Renal cortical epithelial cell (primary cell): Measurements from ENCODE around the gene UBALD1. TPM values are rescaled to one million over a fixed set of nuclear protein-coding genes. Genes with fewer than 3 reads are reported as not detected.

Source experiments
- DNase-seq: peaks from one replicate; pipeline ENCODE4 v3.0.0-alpha.2; 2011; ENCODE audit warnings: low read depth
- total RNA-seq: library from RNA; depleted of rRNA; stranded (reverse); fragments of >200 nt; gene quantifications from 2 replicates; pipeline ENCODE4 v1.2.3, GENCODE V29; 2014

The UBALD1 gene
- 1.2 and 7.4 TPM in 2 replicates for total RNA-seq

DNA sequence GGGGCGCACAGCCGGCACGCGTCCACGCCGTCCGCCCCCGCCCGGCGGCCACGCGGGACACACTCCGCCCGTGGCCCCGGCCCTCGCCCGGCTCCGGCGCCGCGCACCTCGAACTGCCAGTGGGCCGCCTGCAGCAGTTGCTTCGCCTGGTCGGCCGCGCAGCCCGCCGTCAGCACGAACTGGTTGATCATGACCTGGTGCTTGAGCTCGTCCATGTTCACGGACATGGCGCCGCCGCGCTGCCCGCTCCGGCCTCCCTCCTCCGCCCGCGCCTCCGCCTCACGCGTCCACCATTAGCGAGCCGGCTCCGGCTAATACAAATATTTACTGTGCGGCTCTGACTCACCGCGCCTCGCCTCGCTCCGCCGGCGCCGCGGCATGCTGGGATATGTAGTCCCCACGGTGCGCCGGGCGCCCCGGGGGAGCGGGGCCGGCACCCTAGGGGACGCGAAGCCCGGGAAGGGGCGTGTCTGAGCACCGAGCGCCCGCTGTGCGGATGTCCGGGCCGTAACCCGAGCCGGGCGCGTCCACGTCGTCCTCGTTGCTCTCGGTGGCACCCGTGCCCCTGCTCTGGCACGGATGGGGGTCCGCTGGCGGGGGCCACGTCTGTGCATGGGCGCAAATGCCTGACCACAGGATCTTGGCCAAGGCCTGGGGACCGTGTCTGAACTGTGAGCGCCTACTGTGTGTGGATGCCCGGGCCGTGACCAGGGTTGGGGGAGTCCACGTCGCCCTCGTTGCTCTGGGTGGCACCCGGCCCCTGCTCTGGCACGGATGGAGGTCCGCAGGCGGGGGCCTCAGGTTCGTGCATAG is at the start of gene UBALD1:
UBALD1 (minus strand) TSS at position 318 of the 813 bp plus-strand sequence; CDS start at position 227, 91 bp downstream.
- DNase-seq: peak; percentile 73

DNA sequence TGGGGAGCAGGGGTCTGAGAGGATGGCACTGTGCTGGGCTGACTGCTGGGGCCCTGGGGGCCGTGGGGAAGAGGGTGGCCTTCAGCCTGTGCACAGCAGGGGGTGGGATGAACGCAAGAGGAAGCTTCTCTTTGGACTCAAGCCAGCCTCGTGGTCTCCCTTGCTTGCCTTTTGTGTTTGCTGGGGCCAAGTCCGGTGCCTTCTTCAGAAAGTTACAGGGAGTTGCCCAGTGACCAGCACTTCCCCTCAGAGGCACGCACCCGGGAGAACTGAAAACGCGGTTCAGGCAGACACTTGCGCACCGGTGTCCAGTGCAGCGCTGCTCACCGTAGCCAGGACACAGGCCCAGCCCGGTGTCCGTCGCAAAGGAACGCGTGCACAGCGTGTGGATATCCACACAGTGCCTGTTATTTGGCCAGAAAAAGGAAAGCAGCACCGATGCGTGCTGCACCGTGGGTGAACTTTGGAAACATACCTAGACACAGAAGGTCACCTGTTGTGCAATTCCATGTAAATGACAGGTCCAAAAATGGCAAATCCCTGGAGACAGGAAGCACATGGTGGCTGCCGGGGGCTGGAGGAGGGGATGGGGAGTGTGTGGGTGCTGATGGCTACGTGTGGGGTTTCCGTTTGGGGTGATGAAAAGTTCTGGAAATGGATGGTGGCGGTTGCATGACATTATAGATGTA is 49.2 kb upstream of the UBALD1 start:
- DNase-seq: peak; percentile 40

DNA sequence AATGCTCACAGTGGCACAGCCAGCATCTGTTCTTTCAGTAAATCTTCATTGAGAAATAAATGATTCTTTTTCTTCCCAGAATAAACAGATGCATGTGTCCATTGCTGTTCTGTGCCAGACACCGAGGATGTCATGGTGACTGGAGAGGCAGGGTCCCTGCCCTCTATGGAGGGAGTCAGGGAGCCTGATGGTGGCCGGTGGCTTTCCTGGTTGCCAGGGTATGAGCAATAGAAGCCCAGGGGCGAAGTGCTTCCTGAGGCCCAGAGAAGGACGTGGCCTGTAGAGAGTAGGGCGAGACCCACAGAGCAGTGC is 48.7 kb upstream of the UBALD1 start:
- no peak for DNase-seq

DNA sequence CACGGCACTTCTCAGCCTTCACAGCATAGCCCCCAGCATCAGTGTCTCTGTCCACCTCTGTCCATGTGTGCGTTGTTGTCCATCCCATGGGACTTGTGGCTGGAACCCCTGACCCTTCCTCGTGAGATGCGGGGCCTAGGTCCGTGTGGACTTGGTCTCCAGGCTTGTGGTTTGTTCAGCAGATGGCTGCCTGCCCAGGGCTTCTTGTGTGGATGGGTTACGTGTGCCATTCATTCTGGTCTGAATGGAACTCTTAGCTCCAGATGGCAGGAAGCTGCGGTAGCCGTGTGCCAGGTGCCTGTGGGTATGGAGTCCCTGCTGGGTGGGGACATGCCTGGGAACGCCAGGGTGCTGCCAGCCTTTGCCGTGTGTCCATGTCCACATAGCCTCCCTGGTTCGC is 47.0 kb upstream of the UBALD1 start:
- no peak for DNase-seq

DNA sequence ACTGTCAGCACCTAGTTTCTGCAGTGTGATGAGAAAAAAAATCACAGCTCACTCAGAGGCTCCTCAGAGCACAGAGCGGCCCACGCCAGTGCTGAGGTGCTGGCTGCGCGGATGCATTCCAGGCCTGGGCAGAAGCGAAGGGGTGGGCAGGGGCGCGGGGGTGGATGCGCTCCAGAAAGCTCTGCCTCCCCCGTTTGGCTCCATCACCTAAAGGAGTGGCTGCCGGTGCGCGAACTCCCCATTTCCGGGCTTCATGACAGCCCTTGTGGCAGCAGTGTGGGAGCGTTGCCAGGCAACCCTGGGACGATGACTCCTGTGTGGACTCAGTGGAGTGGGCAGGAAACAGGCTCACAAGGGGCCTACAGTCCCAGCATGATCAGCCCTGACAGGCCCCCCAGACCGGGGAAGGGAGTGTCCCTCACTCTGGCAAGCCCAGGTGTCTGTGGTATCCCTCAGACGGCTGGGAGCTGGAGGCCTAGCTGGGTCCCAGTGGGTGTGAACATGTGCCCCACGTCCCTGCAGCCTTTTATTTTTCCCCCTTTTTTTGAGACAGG is 45.8 kb upstream of the UBALD1 start:
- peak; percentile 83 for DNase-seq

DNA sequence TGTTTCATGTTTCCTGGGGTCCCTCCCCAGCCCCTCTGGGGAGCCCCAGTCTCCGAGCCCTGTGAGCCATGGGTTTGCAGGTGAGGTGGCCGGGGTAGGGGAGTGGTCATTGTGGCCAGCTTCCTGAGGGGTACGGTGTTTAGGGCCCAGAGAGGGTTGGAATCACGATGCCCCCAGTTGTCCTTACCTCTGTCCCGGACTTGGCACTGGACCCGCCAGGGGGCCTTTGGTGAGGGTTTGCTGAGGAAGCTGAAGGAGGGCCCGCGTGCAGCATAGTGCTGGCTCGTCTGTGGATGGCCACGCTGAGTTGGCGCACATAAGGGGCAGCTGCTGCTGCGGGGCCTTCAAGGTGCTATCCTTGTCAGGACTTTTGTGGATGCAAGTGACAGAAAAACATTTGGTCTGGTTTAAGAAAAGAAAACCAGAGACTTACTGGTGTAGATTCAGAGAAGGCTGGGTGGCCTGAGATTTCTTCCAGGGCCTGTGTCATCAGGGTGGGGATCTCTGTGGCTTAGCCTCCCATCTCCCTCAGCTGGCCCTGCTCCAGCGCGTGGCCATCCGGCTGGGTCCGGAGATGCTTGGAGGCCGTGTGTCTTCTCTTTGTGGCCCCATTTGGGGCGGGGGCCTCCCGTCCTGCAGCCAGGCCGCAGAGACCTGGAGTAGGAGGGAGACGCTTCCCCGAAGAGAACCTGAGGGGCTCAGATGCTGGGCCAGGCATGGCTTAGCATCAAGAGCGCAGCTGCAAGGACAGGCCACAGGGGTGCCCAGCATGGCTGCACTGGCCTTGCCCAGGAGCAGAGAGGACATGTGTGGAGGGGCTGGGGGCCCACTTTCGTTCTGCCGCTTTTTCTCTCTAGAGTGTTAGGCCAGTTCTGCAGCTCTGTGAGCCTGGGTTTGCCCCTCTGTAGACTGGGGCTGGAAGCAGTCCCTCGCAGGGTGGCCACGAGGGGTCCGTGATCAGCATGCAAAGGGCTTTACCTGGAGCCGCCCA is 45.0 kb upstream of the UBALD1 start:
- DNase-seq: no peak

DNA sequence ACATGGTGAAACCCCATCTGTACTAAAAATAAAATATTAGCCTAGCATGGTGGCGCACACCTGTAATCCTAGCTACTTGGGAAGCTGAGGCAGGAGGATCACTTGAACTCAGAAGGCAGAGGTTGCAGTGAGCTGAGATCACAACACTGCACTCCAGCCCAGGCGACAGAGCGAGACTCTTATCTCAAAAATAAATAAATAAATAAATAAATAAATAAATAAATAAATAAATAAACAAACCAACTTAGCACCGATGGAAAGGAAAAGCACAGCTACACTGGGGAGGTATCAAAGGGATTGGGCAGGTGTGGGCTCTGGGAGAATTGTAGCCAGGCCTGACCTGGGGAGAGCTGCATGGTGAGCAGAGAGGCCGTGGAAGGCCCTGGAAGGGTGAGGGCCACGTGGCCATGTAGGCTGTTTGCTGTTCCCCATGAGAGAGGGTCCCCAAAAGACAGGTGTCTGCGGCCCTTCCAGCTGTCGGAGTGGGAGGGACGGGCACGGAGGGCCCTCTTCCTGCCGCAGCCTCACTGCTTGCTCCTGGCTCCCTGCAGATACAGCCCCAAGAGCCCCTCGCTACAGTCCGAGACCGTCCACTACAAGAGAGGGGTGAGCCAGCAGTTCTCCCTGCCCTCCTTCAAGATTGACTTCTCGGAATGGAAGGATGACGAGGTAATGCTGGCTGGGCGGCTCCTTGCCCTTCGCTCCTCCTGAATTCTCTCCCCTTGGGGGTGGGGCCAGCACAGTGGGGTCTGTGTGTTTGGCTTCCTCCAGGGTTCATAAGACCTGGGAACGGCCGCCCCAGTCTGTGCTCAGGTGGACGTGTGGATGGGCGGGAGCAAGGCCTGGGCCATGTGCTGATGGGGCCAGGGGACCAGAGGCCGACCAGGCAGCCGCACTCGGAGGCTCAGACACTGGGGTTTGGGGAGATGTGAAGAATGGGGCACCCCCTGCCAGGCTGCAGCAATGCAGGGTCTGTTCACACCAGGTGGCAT is 42.3 kb upstream of the UBALD1 start:
- no peak for DNase-seq

DNA sequence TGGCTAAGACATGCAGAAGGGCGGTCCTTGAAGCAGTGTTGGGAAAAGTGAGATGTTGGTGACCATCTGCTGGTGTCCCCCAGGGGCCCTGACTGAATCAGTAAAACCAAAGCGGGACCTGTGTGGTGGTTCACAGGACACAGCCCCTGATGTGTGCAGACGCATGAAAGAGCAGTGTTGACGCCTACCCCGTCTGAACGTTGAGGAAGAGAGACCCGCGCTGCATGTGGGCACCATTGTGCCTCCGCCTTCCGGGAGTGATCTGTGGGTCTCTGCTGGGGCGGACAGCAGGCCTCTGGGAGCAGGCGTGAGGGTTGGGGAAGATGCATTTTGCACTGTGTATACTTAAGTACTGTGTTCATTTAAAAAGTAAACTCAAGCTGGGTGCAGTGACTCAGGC is 41.5 kb upstream of the UBALD1 start:
- no peak for DNase-seq

DNA sequence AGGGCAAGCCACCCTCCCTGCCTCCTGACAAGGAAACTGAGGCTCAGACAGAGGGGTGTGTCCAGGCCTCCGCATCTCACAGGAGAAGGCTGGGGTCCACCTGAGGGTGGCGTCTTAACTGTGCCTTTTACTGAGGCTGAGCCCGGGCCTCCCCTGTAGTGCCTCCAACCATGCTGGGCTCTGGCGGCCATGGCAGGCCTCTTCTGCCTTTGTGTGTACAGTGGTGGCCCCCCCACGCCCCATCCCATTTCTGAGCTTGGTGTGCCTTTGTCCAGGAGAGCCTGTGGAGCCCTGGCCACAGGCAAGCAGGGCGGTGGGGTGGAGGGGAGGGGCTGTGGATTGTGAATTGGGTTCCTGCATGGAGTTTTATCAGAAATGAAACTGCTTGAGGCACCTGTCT is 41.1 kb upstream of the UBALD1 start:
- DNase-seq: no peak

DNA sequence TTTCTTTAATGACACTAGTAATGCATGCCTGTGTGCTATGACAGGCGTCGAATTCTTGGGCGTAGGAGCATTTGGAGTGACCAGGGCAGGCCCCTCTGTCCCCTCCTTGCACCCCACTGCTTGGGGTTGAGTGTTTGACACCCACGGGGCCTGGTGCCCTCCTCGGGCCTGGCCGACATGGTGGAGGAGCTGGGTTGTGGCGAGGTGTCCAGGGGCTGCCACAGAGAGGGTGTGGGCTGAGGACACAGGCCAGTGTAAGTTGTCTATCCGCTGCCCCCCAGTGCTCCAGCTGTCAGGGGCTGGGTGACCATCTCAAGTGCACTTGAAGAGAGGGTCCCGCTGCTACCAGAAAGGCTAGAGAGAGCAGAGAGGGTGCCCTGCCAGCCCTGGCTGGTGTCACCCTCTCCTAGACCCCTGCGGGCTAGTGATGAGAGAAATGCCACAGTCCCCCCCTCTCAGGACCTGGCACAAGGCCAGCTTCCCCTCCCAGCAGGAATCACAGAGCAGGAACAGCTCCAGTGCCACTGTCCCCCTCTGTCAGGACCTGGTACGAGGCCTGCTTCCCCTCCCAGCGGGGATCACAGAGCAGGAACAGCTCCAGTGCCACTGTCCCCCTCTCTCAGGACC is 40.4 kb upstream of the UBALD1 start:
- DNase-seq: no peak

DNA sequence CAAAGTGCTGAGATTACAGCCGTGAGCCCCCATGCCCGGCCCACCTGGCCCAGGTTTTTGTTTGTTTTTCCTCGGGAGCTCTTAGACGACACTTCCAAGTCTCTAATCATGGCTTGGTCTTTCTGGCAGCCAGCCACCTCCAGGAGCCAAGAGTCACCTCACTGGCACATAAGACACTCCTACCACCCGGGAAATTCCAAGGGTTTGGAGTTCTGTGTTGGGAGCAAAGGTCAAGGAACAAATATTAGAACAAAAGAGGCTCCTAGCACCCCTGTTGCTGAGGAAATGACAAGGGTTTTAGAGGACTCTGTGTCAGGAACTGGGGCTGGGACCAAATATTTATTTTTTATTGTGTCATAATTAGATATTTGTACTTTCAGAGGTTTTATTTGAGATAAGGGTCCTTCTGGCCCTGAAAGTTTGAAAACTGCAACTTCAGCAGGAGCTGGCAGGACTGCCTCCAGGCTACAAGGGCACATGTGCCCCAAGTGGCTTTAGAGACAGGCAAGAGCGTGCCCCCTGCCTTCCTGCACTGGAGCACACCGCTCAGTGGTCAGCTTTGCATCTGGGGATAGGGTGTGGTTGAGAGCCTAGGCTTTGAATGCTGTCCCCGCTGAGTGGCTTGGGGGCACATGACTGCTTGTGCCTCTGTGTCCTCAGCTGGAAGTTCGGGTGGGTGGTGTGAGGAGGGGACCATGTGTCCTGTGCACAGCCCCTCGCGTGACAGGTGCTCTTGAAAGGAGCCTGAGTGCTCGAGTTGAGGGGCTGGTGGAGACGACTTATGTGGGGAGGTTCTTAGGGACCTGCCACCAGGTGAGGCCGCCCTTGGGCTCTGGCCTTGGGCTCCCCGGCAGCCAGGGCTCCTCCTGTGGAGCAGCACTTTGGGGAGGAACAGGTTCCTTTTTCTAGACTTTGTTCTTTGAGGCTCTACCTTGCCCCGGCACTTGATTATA is 39.6 kb upstream of the UBALD1 start:
- DNase-seq: peak; percentile 76

DNA sequence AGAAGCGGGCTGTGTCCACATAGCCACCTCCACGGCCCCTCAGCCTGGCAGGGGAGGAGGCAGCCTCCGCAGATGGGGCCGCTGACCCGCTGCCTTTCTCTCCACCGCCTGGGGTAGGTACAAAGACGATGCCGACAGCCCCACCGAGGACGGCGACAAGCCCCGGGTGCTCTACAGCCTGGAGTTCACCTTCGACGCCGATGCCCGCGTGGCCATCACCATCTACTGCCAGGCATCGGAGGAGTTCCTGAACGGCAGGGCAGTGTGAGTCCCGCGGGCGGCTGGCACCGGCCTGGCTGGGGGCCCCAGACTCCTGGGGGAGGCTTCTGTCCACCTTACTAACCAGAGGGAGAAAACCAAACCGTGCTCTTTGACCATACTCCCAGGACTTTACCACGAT is 37.9 kb upstream of the UBALD1 start:
- no peak for DNase-seq

DNA sequence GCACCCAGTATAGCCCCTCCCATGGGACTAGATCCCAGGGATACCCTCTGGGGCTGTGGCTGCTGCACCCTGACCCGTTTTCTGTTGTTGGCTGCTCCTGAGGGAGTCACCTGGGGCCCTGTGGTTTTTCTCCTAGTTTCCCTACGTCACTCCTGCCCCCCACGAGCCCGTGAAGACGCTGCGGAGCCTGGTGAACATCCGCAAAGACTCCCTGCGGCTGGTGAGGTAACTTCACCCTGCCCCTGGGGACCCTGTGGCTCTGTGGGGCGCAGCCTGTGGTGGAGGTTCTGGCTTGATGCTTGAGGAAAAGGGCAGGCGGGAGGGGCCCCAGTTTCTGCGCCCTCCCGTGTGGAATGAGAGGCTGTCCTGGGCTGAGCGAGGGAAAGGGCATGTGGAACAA is 37.1 kb upstream of the UBALD1 start:
- no peak for DNase-seq

DNA sequence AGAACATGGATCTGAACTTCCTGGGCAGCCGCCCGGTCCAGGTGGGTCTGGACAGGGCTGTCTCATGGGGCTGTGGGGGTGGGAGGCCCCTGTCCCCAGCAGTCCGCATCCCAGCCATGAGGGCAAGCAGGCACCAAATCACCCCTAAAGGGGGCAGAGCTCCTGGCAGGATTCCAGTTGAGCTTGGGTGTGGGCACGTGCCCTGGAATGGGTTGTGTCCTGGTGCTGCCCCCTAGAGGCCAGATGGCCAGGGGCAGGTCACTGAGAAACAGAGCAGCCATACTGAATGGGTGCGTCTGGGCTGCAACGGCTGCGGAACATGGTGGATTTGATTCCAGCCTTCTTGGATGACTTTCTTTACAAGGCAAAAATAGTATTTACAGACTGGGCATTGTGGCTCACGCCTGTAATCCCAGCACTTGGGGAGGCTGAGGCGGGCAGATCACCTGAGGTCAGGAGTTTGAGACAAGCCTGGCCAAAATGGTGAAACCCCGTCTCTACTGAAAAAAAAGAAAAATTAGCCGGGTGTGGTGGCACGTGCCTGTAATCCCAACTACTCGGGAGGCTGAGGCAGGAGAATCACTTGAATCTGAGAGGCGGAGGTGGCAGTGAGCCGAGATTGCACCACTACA is 35.9 kb upstream of the UBALD1 start:
- peak; percentile 37 for DNase-seq

DNA sequence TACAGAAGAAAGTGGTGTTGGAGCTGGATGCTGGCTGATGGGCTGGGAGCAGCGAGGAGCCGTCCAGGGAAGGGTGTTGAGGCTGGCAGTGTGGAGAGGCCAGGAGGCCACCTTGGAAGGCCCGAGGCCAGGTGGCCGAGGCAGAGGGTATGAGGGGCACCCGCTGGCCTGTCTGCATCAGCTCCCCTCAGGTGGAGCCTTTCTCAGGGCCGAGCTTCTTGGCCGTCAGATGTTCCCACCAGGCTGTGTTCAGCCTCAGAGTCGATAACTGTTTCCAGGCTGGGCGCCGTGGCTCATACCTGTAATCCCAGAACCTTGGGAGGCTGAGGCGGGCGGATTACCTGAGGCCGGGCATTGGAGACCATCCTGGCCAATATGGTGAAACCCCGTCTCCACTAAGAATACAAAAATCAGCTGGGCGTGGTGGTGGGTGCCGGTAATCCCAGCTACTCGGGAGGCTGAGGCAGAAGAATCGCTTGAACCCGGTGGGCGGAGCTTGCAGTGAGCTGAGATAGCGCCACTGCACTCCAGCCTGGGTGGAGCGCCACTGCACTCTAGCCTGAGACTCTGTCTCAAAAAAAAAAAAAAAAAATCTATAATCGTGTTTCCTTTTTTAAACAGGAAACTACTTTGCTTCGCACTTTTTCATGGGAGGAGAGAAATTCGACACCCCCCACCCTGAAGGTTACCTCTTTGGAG is 35.2 kb upstream of the UBALD1 start:
- no peak for DNase-seq

DNA sequence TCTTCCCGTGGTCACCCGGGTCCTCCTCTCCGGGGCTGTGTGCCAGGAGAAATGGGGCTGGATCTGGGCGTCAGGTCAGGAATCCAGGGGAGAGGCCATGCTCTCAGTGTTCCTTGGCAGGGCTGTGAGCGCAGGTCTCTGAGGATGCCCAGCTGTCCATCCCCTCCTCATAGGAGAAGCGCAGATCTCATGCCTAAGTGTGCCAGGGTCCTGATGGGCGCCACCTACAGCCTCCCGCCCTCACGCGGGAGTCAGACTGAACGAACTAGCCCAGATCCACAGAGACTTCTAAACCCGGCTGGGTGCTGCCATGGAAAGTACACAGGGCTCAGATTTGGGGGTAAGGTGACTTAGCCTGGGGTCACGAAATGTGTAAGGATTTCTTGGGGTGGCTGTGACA is 34.2 kb upstream of the UBALD1 start:
- no peak for DNase-seq

DNA sequence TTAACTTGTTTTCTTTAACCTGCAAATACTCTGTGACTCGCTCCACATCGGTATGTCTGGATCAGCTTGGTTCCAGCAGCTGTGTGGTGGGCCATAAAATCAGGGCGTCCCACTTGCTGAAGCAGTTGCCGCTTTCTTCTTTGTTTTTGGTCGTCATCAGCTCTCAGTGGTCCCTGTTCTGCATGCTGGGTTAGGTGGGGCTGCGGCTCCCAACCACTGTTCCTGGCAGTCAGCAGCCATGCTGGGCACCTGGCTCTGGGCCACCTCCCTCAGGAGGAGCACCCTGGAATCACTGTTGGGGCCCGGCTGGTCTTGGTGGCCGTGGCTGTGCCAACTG is 32.9 kb upstream of the UBALD1 start:
- DNase-seq: no peak
